NT2/D1 (cell line): Measurements from ENCODE around the gene KPNB1.

Experiments used
- YY1 ChIP-seq: IDR thresholded peaks from 2 replicates; pipeline ENCODE4 v1.6.1; 2011; ENCODE audit not compliant: insufficient read length, insufficient read depth
- ZNF274 ChIP-seq: IDR thresholded peaks from 2 replicates; pipeline ENCODE4 v1.6.1; 2011; ENCODE audit warnings: mild to moderate bottlenecking, low read depth, low read length

DNA sequence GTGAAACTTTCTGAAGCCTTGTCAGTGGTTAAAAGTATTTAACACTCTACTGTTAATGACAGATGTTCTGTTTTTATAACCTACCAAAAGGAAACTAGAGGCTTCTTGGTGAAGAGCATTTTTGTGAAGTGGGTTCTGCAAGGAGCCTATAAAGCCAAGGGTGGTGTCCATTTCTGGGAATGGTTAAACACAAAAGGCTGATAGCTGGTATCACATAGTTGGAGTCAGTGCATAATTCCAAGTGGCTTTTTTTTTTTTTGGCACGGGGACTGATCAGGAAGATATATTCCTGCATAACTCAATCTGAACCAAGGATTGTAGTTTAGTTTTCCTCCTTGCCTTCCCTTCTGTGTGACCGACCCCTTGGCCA is 27.6 kb upstream of the KPNB1 start:
- TF ChIP-seq YY1 = no peak
- TF ChIP-seq ZNF274 = no peak
